Karpas-422 (cell line): ENCODE data around the gene NAPA. TPM values are rescaled to one million over a fixed set of nuclear protein-coding genes. Genes with fewer than 3 reads are reported as not detected.

Experiments
- DNase-seq: peaks from one replicate; pipeline ENCODE4 v3.0.0-alpha.2; 2015
- H2AFZ ChIP-seq: fragments of 200-600 bp; sonication (generic); 2 replicates; pipeline ENCODE4 v1.6.1; 2014; ENCODE audit warnings: antibody characterized with exemption, low read length, mixed read lengths
- H3K27ac ChIP-seq: fragments of 200-600 bp; sonication (generic); 2 replicates; pipeline ENCODE4 v1.5.1; 2014; ENCODE audit warnings: mild to moderate bottlenecking, low read length, moderate library complexity
- H3K27me3 ChIP-seq: fragments of 200-600 bp; sonication (generic); 2 replicates; pipeline ENCODE4 v1.6.1; 2014; ENCODE audit warnings: low read length, mixed read lengths
- H3K36me3 ChIP-seq: fragments of 200-600 bp; sonication (generic); 2 replicates; pipeline ENCODE4 v1.6.1; 2014; ENCODE audit warnings: low read length, mixed read lengths; ENCODE audit not compliant: insufficient read depth
- H3K4me1 ChIP-seq: fragments of 200-600 bp; sonication (generic); 2 replicates; pipeline ENCODE4 v1.6.1; 2014; ENCODE audit warnings: mild to moderate bottlenecking, low read length, mixed read lengths
- H3K4me2 ChIP-seq: fragments of 200-600 bp; sonication (generic); 2 replicates; pipeline ENCODE4 v1.6.1; 2014; ENCODE audit warnings: low read length, low read depth, mild to moderate bottlenecking; ENCODE audit not compliant: poor library complexity, severe bottlenecking
- H3K4me3 ChIP-seq: fragments of 200-600 bp; sonication (generic); 2 replicates; pipeline ENCODE4 v1.5.1; 2014; ENCODE audit warnings: mild to moderate bottlenecking, antibody characterized with exemption, low read length, mixed read lengths
- H3K79me2 ChIP-seq: fragments of 200-600 bp; sonication (generic); 2 replicates; pipeline ENCODE4 v1.6.1; 2014; ENCODE audit warnings: mild to moderate bottlenecking, low read length, mixed read lengths
- H3K9ac ChIP-seq: fragments of 200-600 bp; sonication (generic); 2 replicates; pipeline ENCODE4 v1.6.0; 2014; ENCODE audit warnings: low read length
- H3K9me2 ChIP-seq: fragments of 200-600 bp; sonication (generic), shearing (Covaris generic); replicated peaks from 2 replicates; pipeline ENCODE4 v1.6.0; 2014; ENCODE audit warnings: mild to moderate bottlenecking, low read length, moderate library complexity; ENCODE audit not compliant: insufficient read depth
- H3K9me3 ChIP-seq: fragments of 300-700, 200-600 bp; sonication (generic); 2 replicates; pipeline ENCODE4 v1.6.1; 2014; ENCODE audit warnings: low read length, mixed read lengths
- H4K20me1 ChIP-seq: fragments of 200-600 bp; sonication (generic); 2 replicates; pipeline ENCODE4 v1.6.1; 2014; ENCODE audit warnings: mild to moderate bottlenecking, antibody characterized with exemption, low read length, low read depth; ENCODE audit not compliant: insufficient read depth
- total RNA-seq: library from RNA; depleted of rRNA; stranded (reverse); fragments of >200 nt; shearing (Covaris generic); gene quantifications from 2 replicates; pipeline ENCODE4 v1.2.3, GENCODE V29; 2014; ENCODE audit warnings: low replicate concordance

NAPA gene
- total RNA-seq, 1 experiment from 2014 or later, result 60.8 TPM

GRCh38 chr19:47458672-47459071 lies 56.2 kb downstream of the NAPA start:
- Histone ChIP-seq H3K36me3 (no peaks in the 10 kb centered on the region), H3K27me3 (no peaks in the 10 kb centered on the region), H3K27ac (no peak overlapping the region), H2AFZ (no peak overlapping the region), H3K4me1 (no peaks in the 10 kb centered on the region), H3K9me2 (no peaks in the 10 kb centered on the region), H3K9me3 (no peaks in the 10 kb centered on the region), H4K20me1 (no peaks in the 10 kb centered on the region), H3K9ac (no peak overlapping the region), H3K79me2 (no peaks in the 10 kb centered on the region), H3K4me3 (no peak overlapping the region), H3K4me2 (no peak overlapping the region)
- no peak for DNase-seq

- no peaks in the 10 kb centered on the region for H3K9me3 ChIP-seq
- DNase-seq, result no peak
- no peaks in the 10 kb centered on the region for H3K9me2 ChIP-seq
- H3K9ac ChIP-seq, result no peak overlapping the region
- no peaks in the 10 kb centered on the region for H3K4me1 ChIP-seq
- no peaks in the 10 kb centered on the region for H3K79me2 ChIP-seq
- no peaks in the 10 kb centered on the region for H3K36me3 ChIP-seq
- no peak overlapping the region for H2AFZ ChIP-seq
- H3K27me3 ChIP-seq, result no peaks in the 10 kb centered on the region
- no peaks in the 10 kb centered on the region for H4K20me1 ChIP-seq
- H3K4me2 ChIP-seq, result no peak overlapping the region
- H3K4me3 ChIP-seq, result no peak overlapping the region
- H3K27ac ChIP-seq, result no peak overlapping the region
Observed at GRCh38 chr19:47456721-47457474, 58.0 kb downstream of the NAPA start.

GRCh38 chr19:47450478-47450877 lies 64.4 kb downstream of the NAPA start:
- peaks cover 5% of the 10 kb centered on the region for H3K4me1 ChIP-seq
- no peaks in the 10 kb centered on the region for H3K36me3 ChIP-seq
- H4K20me1 ChIP-seq, result no peaks in the 10 kb centered on the region
- no peaks in the 10 kb centered on the region for H3K9me3 ChIP-seq
- no peaks in the 10 kb centered on the region for H3K79me2 ChIP-seq
- H3K27me3 ChIP-seq, result no peaks in the 10 kb centered on the region
- DNase-seq, result no peak
- H3K9me2 ChIP-seq, result no peaks in the 10 kb centered on the region
- H3K4me2 ChIP-seq, result no peak overlapping the region
- no peak overlapping the region for H3K9ac ChIP-seq
- no peak overlapping the region for H3K27ac ChIP-seq
- no peak overlapping the region for H2AFZ ChIP-seq
- H3K4me3 ChIP-seq, result no peak overlapping the region

- no peaks in the 10 kb centered on the region for H3K36me3 ChIP-seq
- H2AFZ ChIP-seq, result no peak overlapping the region
- H3K27me3 ChIP-seq, result no peaks in the 10 kb centered on the region
- no peaks in the 10 kb centered on the region for H4K20me1 ChIP-seq
- DNase-seq, result no peak
- H3K4me2 ChIP-seq, result no peak overlapping the region
- no peaks in the 10 kb centered on the region for H3K9me3 ChIP-seq
- H3K79me2 ChIP-seq, result no peaks in the 10 kb centered on the region
- H3K9ac ChIP-seq, result no peak overlapping the region
- no peak overlapping the region for H3K4me3 ChIP-seq
- no peaks in the 10 kb centered on the region for H3K9me2 ChIP-seq
- no peak overlapping the region for H3K27ac ChIP-seq
- peaks cover 5% of the 10 kb centered on the region for H3K4me1 ChIP-seq
Observed at GRCh38 chr19:47448360-47448727, 66.5 kb downstream of the NAPA start.

- Histone ChIP-seq H2AFZ (no peak overlapping the region), H4K20me1 (no peaks in the 10 kb centered on the region), H3K36me3 (no peaks in the 10 kb centered on the region), H3K79me2 (no peaks in the 10 kb centered on the region), H3K4me2 (no peak overlapping the region), H3K4me1 (peaks cover 5% of the 10 kb centered on the region), H3K9me3 (no peaks in the 10 kb centered on the region), H3K27ac (no peak overlapping the region), H3K9ac (no peak overlapping the region), H3K9me2 (no peaks in the 10 kb centered on the region), H3K4me3 (no peak overlapping the region), H3K27me3 (no peaks in the 10 kb centered on the region)
- peak; percentile 80 for DNase-seq
Observed at GRCh38 chr19:47447470-47448359, 67.1 kb downstream of the NAPA start.

DNA sequence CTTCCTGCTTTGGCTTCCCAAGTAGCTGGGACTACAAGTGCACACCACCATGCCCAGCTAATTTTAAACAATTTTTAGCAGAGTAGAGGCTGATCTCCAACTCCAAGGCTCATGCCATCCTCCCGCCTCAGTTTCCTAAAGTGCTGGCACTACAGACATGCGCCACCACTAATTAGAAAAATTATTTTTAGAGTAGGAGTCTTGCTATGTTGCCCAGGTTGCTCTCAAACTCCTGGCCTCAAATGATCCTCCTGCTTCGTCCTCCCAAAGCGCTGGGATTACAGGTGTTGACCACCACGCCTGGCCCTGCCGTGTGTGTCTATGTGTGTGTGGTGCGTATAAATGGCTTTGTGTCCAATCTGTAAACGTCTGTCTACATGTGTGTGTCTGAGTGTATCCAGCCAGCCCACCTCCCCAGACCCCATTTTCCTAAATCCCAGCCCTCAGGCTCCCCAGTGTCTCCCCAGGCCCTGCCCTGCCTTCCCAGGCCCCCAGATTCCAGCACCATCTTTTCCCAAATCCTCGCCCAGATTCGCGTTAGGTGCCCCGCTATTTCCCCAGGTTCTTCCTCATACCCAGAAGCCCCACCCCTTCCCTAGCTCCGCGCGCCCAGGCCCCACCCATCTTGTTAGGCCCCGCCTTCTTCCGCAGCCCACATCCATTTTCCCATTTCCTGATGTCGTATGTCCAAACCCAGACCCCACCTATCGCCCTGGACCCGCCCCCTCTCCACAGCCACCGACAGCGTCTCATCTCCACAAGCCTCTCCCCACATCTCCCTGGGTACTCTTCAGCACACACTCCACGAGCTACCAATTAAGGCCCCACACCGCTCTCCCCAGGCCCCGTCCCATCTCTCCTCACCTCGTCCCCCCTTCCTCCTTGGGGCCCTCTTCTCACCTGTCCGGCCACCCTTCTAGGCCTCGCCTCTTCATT lies 68.1 kb downstream of the NAPA start:
- Histone ChIP-seq H3K79me2 (no peaks in the 10 kb centered on the region), H3K9me2 (no peaks in the 10 kb centered on the region), H3K9ac (0 out of 2 replicates have a peak overlapping the region, but pooled peaks have one; percentile 46), H3K36me3 (no peaks in the 10 kb centered on the region), H3K9me3 (no peaks in the 10 kb centered on the region), H3K27me3 (no peaks in the 10 kb centered on the region), H3K4me3 (no peak overlapping the region), H3K4me1 (peaks cover 5% of the 10 kb centered on the region), H4K20me1 (no peaks in the 10 kb centered on the region), H2AFZ (no peak overlapping the region), H3K27ac (no peak overlapping the region), H3K4me2 (no peak overlapping the region)
- no peak for DNase-seq

- no peaks in the 10 kb centered on the region for H3K9me3 ChIP-seq
- peak; percentile 75 for DNase-seq
- no peaks in the 10 kb centered on the region for H3K36me3 ChIP-seq
- no peaks in the 10 kb centered on the region for H4K20me1 ChIP-seq
- H3K4me1 ChIP-seq, result peaks cover 5% of the 10 kb centered on the region
- H3K9me2 ChIP-seq, result no peaks in the 10 kb centered on the region
- H2AFZ ChIP-seq, result no peak overlapping the region
- H3K4me2 ChIP-seq, result peak overlapping the region; percentile 22
- H3K9ac ChIP-seq, result peak overlapping the region; percentile 46; the same call in 1 of the 2 replicates
- no peaks in the 10 kb centered on the region for H3K79me2 ChIP-seq
- H3K4me3 ChIP-seq, result no peak overlapping the region; the same call in 1 of the 2 replicates
- H3K27ac ChIP-seq, result no peak overlapping the region
- H3K27me3 ChIP-seq, result no peaks in the 10 kb centered on the region
Observed at GRCh38 chr19:47445937-47446402, 68.9 kb downstream of the NAPA start.
